Renal cortex interstitium (tissue), 11 donors: ENCODE results near the gene GALNT12. TPM values are rescaled to one million over a fixed set of nuclear protein-coding genes. Genes with fewer than 3 reads are reported as not detected.

Experiments used
- DNase-seq, 11 donors: peaks; one replicate each; pipeline ENCODE4 v3.0.0-alpha.2; 2013; ENCODE audit warnings: low read depth in 9 of 11, low spot score in 4 of 11; ENCODE audit errors: extremely low read depth in 1 of 11
- polyA plus RNA-seq, 3 donors: library from polyadenylated mRNA; unstranded; fragments of 120-200 nt; gene quantifications; one replicate each; pipeline ENCODE4 v1.2.1, GENCODE V29; 2013; ENCODE audit not compliant: insufficient read length in 3 of 3

Gene GALNT12
- polyA plus RNA-seq, 3 donors = 7.0 to 7.3 (median 7.2) TPM

DNA sequence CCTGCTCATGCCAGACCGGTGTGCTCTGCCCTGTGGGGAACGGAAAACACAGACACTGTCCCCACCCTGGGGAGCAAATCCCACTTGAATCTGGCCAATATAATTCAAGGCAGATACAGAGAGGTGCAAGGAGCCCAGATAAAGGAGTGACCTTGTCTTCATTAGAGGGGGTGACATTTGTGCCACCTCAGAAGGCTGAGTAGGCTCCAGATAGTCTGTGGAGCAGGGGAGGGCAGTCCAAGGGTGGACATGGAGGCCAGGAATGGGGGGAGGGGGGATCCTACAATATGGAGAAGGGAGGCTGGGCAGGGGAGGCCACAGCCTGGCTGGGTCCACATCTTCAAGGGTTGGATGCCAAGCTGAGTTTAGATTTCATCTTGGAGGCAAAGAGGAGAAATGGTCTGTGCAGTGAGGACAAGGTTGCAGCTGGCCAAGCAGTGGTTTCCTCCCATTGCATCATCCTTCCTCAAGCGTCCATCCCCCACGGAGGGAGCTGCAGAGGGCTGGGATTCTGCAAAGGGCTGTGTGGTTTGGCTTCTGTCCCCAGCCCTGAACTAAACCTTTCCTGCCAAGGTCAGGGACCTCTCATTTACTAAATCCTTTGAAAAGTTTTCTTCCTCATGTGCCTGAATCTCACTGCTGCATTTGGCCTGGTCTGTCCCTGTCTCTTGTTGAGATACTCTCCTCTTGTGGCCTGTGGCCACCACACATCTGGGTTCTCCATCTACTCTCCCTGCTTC, 60.1 kb downstream of the GALNT12 start:
- no peak for DNase-seq

DNA sequence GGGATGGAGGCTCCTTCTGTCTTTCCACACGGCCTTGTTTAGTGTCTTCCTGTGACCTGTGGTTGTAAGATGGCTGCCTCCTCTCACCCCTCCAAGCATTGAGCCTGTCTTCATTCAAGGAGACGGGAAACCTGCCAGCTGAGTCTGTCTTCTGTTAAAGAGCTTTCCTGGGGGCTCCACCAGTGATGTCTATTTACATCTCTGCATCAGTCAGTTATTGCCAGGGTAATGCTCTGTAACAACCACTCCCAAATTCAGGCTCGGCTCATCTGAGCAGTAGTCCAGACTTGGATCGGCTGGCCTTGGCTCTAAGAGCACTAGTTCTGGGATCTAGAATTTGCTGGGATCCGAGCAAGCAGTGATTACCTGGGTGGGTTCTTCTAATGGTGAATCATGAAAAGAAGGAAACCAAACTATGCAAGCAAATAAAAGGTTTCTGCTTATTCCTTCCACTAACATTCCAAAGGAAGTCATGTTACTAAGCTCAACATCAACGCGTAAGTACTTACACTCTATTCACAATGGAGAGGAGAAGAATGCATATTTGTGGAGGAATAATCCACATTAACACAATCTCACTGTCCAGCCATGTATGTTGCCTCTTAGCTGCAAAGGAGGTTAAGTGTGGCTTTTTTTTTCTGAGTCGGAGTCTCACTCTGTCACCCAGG, 61.7 kb downstream of the GALNT12 start:
- DNase-seq = no peak

DNA sequence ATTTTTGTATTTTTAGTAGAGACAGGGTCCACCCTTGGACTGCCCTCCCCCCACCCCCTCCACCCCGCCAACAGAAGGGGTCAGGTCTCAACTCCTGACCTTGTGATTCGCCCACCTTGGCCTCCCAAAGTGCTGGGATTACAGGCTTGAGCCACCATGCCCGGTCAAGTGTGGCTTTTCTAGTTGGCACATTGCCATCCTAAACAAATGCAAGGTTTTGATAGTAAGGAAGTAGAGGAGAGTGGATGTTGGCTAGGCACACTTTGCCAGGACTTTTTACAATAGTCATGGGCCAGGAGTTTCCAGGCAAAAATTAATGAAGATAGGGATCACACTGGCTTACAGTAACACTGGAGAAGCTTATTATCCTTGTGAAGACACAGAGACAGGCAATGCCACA, 62.4 kb downstream of the GALNT12 start:
- DNase-seq = no peak

DNA sequence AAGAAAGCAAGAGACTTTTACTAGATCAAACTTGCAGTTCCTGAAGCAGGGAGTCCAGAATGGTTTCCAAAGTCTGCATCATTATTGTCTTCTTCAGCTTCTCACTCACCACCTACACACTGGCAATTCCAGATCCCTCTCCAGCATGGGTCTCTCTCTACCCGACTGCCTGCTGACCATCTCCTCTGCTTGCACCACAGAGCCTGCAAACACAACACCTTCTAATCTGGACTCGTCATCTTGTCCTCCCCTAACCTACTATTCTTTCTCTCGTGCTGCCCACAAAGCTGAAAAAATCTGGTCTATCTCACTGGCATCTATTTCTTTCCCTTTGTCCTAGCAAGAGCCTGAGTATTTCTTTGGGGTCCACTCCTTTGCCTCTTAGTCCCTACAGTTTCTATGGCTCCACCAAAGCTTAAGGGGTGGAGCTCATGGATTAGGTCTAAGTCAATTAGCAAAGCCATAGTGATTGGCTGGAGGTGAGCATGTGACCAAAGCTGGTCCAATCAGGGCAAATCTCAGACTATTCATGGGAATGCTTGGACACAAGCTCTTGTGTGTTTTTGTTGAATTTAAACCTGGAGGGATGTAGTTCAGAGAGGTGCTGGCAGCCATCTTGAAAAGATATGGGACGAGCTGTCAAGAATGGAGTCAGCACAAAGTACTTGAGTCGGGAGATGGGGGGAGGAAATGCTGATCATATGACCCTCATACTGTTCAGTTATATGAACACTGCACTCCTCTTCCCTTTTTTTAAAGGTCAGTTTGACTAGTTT, 63.5 kb downstream of the GALNT12 start:
- no peak for DNase-seq

DNA sequence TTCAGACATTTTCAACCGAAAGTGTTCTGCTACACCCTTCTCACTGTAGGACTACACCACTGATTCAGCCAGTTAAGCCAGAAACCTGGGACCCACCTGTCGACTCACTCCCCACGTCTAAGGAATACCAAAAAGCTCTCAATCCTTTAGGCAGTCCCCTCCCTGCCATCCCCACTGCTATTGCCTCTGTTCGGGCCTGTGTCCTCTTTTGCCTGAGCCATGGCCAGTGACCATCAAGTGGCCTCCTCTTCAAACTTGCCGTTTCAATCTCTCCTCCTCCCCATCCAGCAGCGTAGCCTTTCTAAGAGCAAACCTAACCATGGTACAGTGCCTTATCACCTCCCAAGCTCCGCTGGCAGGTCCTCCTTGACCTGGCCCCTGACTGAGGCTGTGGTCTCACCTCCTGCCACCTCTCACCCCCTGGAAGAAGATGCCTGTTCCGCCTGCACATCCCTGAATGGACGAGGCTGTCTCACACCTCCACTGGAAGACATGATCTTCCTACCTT, 64.1 kb downstream of the GALNT12 start:
- no peak for DNase-seq

DNA sequence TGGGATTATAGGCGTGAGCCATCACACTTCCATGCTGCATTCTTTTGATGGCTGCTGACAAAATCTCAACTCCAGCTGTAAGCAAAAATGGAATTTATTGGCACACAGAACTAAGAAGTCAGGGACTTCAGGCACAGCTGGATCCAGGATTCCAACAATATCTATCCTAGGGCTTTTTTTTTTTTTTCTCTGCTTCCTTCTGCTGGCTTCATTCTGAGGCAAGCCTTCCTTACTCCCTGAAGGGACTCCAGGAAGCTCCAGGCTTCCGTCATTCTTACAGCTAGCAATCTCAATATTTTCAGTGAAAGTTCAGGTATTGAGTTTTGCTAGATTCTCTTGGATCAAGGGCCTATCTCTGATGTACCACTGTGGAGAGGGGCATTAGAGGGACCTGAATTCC, 66.1 kb downstream of the GALNT12 start:
- DNase-seq = no peak

DNA sequence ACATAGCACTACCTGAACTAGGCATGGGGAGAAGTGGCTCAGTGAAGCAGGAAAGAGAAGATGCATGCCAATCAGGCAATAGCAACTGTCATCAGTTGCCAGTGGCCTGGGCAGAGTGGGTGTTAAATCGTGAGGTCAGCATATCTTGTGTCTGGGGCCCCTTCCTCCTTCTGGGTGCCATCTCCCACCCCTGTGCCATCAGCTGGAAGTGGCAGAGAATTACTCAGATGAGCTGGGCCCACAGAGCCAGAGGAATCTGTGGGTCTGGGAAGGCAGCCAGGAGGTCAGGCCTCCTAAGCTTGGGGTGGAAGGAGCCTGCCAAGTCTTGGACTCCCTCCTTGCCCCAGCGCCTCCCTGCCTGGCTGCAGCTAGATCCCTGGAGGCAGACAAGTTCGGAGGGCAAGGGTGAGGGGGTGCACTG, 66.5 kb downstream of the GALNT12 start:
- no peak for DNase-seq

DNA sequence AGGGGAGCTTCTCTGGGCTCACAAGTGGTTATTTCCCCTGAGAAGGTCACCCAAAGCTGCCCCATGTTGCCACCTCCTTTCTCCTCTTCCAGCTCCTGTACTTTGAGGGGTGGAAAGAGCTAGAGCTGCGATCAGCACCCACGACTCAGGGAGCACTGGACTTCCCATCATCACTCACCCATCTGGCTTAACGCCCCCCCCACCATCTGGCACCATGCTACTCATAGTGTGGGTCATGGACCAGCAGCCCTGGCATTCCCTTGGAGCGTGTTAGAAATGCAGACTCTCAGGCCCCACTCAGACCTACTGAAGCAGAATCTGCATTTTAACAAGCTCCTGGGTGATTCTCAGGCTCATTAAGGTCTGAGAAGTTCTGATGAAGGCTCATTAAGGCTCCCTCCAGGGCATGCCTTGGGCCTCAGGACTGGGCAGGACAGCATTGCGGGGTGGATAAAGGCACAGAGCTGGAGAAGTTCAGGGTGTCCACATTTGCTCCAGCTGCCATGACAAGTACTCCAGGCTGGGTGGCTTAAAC, 67.3 kb downstream of the GALNT12 start:
- no peak for DNase-seq

DNA sequence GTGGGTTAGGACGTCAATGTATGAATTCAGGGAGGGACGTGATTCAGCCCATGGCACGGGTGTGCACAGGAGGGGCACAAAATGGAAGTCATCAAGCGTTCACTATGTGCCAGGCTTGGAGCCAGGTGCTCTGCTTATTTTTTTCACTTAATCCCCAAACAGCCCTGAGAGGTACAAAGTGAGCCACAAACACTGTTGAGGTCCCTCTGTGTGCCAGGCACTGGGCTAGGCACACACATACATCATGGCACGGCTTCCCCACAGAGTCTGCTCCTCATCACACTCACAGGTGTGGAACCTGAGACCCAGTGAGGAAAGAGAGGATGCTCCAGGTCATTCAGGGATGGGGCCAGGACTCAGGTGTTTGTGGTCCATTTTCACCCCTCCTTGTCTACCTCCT, 68.1 kb downstream of the GALNT12 start:
- DNase-seq = no peak

DNA sequence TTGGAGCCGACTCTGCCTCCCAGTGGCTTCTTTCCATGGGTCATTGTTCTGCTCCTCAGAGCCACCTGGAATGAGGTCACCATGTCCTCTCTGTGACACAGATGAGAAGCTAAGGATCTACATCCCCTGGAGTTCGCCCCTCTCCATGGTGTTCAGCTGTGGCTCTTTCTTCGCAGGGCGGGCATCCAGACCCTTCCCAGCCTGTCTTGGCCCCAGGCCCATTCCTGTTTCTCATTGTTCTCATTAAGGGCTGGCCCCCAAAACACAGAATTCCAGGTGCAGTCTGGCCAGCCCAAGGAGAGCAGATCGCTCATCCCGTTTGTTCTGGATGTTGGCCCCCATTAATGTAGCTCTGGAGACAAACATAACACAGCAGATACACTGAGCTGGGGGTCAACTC, 69.8 kb downstream of the GALNT12 start:
- no peak for DNase-seq

DNA sequence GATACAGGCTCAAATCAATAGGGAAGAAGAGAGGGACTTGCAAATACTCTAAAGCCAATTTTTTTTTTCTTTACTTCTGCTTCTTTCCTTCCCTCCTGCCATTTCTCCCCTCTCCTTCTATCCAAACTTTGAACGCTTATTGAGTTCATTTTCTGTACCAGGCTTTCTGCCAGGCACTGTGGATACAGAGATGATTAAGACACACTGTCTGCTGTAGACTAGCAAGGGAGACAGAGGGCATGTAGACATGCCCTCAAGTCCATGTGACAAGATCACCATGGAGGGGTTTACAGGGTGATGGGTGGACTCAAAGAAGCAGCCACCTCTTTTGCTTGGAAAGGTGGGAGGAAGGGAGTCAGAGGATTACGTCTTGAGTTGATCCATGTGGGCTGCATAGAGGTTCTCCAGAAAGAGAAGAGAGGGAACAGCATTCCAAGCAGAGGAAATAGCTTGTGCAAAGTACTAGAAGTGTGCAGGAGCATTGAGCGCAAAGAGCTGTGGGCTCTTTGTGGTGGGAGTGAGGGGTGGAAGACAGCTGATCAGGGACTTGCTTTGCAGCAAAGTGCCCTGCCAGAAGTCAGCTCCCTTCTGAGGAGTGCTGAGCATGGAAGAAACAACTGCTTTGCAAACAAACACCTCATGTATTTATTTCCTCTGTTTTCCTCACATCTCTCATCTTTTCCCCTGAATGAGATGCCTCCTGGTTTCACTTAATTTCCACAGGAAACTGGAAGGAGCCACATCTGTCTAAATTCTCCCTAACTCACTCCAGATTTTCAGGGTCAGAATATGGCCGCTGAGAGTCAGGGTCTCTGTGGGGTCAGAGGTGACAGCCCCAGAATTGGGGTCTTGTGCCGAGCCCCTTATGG, 71.9 kb downstream of the GALNT12 start:
- no peak for DNase-seq

DNA sequence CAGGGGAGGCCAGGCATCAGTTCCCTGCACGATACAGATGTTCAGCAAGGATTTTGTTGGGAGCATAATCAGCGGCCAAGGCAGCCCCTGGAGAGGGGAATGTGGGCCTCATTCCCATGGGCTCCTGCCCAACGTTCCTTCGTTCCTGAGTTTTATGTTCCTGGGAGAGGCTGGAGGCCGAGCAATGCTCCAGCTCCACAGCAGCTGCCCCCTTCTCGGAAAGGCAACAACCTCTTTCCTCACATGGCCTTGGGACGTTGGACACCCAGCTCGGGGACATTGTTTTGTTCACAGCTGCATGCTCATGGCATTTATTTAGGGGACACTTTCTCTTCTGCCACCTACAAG, 72.5 kb downstream of the GALNT12 start:
- no peak for DNase-seq

DNA sequence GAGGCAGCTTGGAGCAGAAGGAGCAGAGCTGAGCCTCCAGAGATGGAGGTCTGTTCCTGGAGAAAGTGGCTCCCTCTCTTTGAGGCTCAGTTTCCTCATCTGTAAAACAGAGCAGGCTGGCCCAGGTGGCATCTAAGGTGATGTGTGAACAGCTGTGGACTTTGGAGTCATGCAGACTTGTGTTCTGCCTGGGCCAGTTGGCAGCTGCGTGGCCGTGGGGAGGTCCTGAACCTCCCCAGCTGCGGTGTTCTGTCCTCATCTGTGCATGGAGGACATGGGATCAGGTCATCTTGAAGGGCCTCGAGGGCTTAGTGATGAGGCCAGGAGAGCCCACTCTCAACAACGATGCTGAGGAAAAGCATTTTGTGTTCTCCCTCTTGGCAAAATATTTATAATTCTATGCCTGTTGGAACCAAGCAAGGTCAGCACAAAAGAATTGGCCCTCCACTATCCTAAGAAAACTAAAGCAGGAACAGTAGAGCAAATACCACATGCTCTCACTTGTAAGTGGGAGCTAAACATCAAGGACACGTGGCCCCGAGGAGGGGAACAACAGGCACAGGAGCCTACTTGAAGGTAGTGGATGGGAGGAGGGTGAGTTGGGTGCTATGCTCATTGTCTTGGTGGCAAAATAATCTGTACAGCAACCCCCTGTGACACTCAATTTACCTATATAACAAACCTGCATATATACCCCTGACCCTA, 73.0 kb downstream of the GALNT12 start:
- DNase-seq = no peak

DNA sequence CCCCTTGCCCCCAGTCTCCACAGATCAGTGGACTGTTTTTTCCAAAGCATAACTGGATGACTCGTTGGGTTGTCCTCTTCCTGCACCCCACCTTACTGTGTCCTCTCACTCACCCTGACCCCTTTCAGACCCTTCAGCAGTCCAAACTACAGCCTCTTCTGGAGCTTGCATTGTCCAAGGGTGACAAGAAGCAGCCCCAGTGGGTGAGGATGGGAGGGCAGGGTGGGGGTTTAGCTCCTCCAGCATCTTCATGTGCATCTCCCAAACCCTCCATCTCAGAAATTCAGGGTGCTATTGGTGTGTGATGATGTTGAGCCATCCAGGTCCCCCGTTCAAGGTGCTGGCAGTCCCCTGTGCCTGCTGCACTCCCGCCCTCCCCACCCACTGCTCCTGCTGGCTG, 73.9 kb downstream of the GALNT12 start:
- DNase-seq = no peak

DNA sequence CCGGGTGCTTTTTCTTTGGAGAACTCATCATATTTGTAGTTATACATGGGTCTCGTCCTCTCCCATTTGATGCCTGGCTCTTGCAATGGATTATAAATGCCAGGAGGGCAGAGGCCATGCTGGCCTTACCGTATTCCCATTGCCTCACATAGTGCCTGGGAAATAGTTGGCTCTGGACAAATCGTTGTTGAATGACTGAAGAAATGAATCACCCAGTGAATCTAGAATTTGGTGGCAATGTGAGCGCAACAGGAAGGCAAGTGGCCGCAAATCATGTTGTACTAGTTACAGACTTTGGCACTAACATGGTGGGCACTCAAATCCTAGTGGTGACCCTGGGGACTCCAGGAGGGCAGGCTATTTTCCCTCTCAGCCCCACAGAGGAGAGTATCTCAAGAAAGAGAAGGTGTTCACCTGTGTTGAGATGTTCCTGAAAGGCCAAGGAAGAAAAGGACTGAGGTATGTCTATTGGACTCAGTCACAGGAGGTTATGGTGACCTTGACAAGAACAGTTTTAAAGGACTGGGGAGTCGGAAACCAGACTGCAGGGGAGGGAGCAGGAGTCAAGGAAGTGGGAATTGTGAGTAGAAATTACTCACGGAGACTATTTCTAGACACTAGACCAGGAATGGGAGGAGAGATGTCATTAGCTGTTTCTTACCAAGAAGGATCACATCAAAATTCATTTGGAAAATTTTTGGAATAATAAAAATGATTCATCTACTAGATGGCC, 74.5 kb downstream of the GALNT12 start:
- DNase-seq = no peak

DNA sequence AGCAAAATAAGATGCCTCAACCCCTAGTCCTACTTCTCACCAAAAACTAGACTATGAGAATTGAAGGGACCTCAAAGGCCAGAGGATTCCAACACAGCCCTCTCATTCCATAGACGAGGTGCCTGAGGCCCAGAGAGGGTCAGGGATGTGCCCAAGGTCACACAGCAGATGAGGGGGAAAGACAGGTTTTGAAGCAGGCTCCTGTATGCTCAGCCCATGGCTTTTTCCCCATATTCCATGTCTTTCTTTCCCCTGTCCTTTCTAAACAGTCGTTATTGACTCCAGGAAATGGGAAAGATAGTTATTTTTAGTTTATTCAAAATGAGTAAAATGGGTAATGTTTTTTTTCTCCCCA, 75.1 kb downstream of the GALNT12 start:
- no peak for DNase-seq

DNA sequence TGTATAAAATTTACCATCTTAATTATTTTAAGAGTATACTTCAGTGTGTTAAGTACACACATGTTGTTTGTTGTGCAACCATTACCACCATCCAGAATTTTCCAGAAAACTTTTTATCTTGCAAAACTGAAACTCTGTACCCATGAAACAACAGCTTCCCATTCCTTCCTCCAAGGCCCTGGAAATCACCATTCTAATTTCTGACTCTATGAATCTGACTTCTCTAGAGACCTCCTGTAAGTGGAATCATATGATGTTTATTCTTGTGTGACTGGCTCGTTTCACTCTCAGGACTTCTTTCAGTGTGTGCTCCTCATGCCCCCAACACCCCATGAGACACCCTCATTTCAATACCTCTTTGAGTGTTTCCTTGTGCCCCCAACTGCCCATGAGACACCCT, 75.8 kb downstream of the GALNT12 start:
- no peak for DNase-seq

DNA sequence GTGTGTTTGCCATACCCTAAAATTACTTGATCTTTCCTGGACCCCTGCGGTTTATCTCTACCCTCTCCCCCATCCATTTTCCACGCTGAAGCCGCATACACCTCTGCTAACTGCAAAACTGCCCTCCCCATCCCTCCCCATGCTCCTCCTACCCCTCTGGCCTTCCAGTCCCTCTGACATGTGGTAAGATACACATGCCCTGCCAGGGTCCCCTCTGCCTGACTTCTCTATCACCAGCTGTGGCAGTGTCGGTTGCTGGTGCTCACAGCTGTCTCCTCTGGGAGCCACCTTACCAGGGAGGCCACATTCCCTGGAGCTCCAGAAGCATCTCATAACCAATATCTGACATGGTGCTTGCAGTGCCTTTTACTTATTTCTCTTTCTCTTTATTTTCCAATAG, 77.4 kb downstream of the GALNT12 start:
- DNase-seq = no peak
